HG02588 (cell line): ENCODE results near the gene SNN.

Experiments
- ATAC-seq: cut with Tn5 transposase; IDR thresholded peaks from one replicate; pipeline ENCODE4 v1.9.1; 2021; ENCODE audit warnings: mild to moderate bottlenecking, moderate library complexity; ENCODE audit not compliant: unreplicated experiment

The SNN gene

DNA sequence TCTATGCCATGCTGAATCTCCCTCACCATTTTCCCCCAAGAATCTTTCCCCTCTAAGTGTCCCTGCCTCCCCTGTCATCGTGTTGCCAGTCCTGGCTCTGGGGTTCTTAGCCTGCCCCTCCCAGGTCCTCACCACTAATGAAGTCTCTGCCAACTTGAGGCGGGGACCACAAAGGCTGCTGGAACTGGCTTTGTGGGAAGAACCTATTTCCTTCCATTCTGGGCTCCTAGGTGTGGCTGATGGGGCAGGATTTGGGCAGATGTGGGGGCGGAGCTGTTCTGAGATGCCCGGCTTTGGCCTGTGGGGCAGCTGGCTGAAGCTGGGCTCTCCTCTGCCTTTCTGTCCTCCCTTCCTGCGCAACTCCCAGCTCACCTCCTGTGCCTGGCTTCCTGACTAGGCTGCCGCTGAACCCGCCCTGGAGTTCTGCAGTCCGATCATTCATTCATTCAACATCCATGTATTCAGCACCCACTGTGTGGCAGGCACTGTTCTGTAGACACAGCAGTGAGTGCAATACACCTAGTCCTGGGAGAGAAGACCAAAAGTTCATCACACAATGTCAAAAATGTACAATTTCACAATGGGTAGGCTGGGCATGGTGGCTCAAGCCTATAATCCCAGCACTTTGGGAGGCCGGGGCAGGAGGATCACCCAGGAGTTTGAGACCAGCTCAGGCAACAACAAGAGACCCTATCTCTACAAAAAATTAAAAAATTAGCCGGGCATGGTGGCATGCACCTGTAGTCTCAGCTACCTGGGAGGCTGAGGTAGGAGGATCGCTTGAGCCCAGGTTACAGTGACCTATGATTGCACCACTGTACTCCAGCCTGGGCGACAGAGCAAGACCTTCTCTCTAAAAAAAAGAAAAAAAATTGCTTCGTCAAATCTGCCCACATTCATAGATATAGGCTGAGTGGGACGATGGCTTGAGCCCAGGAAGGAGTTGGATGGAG is 1.9 kb upstream of the SNN start:
- no peak for ATAC-seq

- ATAC-seq = no peak
These were observed 933 bp upstream of the SNN start for GRCh38 chr16:11667221-11667823.

DNA sequence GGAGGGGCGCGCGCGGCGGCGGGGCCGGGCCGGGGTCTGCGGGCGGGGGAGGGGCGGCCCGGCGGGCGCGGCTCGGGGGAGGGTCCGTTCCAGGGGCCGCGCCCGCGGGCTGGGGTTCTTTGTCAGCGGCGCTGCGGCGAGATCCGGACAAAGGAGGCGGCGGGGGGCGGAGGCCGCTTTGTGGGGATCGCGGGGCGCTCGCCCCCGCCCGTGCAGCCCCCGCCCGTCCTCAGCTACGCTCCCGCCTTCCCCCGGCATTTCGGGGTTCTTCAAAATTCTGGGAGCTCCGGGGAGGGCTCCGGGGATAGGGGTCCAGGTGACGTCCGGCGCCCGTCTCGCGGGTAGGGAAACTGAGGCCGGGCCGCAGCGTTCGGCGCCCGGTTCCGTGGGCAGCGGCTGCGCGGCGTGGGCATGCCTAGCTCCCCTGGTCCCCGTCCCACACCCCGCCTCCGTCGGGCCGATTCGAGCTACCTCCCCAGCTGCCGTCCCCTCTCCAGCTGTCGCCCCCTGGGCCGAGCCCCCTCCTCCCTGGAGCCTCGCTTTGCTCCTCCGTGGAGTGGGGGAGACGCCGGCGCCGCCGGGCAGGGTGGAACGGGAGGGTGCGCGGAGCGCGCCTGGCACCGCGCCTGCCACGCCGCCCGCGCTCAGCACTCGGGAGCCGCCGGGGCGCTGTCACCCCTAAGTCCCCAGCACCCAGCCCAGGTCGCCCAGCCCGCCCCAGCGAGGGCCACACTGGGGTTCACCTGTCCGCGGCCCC is 546 bp downstream of the SNN start:
- no peak for ATAC-seq

- no peak for ATAC-seq
These were observed 1.3 kb downstream of the SNN start for GRCh38 chr16:11669380-11670146.

GRCh38 chr16:11670171-11671131 is 2.2 kb downstream of the SNN start:
- no peak for ATAC-seq

DNA sequence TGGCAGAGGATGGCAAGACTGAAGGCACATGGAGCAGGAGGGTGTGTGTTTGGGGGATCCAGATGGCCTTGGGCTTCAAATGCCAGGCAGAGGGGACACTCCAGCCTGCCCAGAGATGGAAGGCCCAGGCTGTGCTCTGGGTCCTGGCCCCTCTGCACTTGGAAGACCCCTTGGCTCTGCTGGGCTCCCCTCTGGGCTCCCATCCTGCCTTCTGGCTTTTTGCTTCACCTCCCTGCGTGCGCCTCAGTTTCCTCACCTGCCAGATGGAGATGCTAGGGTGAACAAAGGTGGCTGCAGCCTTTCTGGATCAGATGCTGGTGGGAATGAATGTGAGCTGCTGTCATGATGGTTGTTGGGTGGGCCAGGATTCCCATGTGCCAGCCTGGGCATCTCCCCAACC is 3.0 kb downstream of the SNN start:
- ATAC-seq = no peak

DNA sequence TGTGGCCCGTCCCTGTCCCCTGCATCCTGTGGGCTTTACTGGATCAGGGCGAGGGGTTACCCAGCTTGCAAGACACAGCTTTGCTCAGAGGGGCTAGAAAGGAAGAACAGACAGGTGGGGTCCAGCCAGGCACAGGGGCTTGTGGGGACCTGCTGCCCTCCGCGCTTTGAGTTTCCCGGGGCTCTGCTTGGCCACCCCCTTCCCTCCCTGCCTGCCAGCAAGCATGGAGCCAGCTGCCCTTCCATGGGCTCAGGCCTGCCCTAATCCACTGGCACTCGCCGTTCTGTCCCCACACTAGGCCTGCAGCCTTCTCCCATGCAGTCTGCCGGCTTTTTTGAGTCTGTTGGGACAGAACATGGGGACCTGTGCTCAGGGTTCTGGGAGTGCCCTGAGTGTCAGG is 3.4 kb downstream of the SNN start:
- no peak for ATAC-seq

GRCh38 chr16:11672206-11673090 is 4.2 kb downstream of the SNN start:
- ATAC-seq = no peak

DNA sequence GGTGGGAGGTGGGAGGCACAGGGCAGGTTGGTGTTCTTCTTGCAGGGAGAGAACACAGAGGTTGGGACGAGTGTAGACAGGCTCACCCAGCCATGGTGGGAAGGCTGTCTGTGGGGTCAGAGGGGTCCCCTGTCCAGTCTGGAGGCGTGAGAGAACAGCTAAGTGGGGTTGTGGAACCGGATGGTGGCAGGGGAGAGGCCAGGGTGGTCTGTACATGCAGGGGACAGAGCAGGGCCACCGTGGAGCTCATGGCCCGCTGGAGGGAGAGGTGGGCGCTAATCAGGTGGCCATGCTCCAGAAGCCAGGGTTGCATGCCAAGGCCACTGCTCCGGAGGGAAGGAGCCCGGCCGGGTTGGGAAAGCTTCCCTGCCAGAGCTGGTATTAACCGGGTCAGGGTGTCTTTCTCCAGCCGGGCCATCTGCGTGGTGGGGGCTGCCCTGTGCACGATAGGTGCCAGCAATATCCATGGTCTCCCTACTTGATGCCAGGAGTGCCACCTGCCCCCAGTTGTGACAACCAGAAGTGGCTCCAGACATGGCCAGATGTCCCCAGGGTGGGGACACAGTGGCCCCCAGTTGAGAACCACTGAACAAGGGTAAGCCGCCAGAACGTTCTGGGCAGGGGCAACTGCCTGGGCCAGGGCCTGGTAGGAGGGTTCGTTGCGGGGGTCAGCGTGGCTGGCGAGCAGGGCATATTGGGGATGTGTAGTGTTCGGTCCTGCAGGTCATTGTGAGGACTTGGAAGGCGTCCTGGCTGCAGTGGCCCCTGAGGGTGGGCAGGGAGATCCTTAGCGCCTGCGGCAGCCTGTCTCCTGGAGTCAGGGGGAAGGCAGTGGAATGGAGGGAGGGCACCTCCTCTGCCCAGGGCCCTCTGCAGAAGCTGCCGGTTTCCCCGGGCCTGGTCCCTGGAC is 5.1 kb downstream of the SNN start:
- ATAC-seq = no peak

DNA sequence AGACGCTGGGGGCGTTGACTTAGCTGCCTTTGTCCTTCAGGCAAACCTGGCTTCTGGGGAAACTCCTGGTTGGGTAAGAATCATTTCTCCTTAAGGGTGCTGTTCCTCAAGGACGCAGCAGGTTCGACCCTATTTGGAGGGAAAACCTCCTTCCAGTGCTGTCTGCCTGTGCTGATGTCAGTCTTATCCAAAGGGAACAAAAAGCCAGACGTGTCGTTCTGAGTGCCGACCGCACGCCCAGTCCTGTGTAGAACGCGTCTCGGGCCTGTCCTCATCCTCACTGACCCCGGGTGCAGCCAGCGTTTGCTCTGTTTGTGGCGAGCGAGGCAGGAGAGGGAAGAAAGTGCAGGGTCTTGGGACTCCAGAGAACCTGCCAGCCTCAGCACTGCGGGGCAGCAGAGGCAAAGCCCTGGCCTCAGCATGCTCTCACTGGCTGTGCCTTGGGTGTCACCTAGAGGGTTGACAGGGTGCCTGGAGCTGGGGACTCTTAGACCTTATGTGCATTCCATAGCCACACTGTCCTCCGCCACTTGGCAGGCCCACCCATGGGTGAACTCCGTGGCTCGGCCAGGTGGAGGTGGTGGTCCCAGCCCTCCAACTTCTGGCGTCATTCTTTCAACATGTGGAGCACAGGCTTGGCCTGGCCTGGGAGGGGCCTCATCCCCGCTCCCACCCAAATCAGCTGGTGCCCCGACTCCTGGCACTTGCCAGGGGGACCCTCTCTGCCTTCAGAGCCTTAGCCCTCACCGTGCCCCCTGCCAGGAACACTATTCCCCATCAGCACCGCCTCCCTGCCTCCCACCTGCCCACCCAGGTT is 6.0 kb downstream of the SNN start:
- ATAC-seq = no peak

- ATAC-seq = no peak
These were observed 6.7 kb downstream of the SNN start for GRCh38 chr16:11674818-11675560.

- no peak for ATAC-seq
These were observed 7.6 kb downstream of the SNN start for GRCh38 chr16:11675561-11676511.

DNA sequence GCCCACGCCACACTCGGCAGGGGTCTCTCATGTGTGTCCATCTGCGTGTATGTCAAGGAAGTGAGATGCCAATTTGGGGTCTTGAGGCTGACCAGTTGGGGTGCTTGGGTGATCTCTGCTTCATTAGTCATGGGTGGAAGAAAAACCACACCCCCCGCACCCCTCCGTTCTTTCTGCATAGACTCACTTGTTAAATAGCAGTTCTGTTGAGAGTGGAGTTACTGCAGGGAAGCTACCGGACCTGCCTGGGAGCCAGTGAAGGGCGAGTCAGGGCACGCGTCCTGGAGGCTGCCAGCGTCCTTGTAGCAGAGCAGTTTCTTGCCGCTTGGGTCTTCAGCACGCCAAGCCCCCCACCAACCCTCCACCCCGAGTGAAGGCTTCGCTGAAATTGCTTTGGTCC is 8.5 kb downstream of the SNN start:
- no peak for ATAC-seq

DNA sequence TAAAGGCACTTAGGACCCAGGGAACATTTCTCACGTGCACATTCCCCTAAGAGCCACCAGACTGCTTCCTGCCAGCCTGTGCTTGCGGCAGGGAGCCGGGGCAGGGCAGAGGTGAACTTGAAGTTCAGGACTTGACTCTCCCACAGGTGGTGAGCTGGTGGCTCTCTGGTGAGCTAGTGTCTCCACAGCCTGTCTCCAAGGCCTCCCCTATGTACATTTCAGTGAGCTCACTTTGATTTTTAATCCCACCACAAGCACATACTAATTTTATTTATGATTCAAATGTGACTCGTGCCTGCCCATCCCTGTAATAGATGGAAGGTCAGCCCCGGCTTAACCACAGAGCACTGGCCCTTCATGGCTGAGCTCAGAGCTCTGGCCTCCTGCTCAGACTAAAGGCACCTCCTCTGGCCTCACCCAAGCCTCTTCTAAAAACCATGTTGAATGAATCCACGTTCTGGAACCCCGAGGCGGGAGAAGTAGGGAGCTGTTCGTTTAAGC is 9.2 kb downstream of the SNN start:
- ATAC-seq = no peak
